GM19035 (cell line): ENCODE measurements around the gene OR1A2.
"Not testable (repeated sequence)": the region's sequence is repeated elsewhere in the genome, so short reads cannot be mapped to it uniquely, and the experiment has no call there.

ENCODE experiments used
- ATAC-seq: cut with Tn5 transposase; IDR thresholded peaks from one replicate; pipeline ENCODE4 v1.9.1; 2021; ENCODE audit not compliant: unreplicated experiment

Gene OR1A2, protein sequence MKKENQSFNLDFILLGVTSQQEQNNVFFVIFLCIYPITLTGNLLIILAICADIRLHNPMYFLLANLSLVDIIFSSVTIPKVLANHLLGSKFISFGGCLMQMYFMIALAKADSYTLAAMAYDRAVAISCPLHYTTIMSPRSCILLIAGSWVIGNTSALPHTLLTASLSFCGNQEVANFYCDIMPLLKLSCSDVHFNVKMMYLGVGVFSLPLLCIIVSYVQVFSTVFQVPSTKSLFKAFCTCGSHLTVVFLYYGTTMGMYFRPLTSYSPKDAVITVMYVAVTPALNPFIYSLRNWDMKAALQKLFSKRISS

DNA sequence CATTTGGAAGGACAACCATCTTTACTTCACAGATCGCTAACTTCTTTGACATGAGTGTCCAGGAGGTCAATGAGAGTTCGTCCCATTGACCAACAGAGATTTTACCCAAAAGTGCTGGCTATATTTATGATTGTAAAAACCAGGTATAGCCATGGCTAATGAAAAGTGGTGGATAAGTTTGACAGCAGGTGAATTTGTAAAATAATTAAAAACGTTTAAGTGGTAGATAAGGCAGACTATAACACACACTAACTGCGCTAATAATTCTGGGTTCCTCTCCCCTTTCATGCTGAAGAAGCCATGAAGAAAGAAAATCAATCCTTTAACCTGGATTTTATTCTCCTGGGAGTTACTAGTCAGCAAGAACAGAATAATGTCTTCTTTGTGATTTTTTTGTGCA is at the start of gene OR1A2:
Gene OR1A2 (plus strand): TSS at position 301 of the 400 bp plus-strand sequence. CDS start 0 bp downstream, at position 301.
- ATAC-seq, result no peak

DNA sequence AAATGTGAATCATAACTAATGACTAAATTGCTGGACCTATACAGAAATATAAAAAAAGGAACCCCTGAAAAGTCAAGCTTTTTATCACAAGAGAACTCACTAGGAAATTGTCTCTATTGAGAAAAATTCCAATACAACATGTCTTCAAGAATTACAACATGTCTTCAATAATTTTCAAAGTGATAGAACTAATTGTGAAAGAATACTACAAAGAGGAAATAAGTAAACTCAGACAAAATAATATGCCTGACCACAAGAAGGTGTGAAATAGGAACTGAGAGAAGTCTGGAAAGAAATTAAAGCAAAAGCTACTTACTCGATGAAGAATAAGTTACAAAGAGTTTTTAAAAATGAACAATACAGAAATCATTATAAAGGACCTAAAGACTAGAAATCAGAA is 40.1 kb upstream of the OR1A2 start:
- ATAC-seq, result no peak

DNA sequence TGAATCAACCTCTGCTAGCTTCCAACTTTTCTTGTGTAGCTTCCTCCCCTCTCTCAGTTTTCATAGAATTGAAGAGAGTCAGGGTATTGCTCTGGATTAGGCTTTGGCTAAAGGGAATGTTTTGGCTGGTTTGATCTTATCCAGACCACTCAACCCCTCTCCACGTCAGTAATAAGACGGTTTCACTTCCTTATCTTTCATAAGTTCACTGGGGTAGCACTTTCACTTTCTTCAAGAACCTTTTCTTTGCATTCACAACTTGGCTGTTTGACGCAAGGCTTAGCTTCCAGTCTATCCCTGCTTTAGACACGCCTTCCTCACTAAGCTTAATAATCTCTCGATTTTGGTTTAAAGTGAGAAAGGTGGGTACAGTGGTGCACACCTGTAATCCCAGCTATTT is 29.7 kb upstream of the OR1A2 start:
- ATAC-seq, result no peak

DNA sequence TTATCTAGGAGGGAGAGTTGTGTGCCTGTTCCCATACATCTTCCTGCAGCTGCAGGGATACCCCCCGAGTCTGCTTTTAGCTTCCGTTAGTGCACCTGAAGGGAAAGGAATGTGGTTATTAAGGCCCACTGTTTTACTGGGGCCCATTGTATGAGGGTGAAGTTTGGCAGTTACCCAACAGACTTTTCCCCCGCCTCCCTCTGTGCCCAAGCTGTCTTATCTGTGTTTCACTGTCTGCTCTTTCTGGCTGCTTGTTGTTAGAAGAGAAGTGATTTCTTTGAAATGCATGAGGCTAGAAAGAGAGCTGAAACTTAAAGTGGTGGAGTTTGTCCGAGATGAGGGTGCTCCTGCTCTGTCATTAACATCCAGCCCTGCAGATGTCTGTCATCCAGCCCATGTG is 7.4 kb upstream of the OR1A2 start:
- ATAC-seq, result no peak

DNA sequence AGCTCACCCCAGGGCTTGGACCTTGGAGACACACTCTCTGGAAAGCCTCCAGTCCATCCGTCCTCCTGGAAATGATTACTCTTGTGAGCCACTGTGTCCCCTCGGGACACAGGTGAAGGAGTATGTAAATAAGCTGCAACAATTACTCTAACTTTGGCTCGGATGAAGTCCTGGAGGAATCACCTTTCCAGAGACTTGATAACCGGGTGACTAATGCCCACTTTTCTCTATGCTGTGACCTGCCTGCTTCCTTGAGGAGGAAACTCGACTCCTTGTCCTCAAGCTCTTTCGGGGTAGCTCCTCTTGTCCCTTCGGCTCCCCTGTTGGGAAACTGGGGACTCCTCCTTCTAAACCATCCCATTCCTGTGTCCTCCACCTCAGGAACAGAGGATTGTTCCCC is 10.0 kb downstream of the OR1A2 start, which contains the start of gene OR1A1:
Gene OR1A1 (plus strand): TSS at position 301 of the 400 bp plus-strand sequence. CDS start 7,954 bp downstream, outside the sequence.
- ATAC-seq, result no peak

DNA sequence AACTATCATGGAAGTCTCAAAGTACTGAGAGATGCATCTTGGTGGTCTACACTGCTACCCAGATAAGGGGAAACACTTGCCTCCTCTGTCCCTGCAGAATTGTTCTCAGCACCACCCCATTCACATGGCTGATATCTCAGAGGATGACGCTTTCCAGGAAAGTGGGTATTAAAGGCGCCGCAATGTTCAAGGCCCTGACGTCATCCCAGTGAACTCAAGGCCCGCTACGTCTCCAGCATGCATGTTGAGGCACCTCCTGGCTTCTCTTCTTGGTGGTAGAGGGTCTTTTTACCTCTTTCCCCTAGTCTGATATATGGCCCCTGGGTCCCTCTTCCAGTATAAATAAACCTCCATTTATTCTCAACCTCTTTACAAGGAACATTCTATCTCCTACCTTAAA is 11.2 kb downstream of the OR1A2 start:
- ATAC-seq, result no peak

DNA sequence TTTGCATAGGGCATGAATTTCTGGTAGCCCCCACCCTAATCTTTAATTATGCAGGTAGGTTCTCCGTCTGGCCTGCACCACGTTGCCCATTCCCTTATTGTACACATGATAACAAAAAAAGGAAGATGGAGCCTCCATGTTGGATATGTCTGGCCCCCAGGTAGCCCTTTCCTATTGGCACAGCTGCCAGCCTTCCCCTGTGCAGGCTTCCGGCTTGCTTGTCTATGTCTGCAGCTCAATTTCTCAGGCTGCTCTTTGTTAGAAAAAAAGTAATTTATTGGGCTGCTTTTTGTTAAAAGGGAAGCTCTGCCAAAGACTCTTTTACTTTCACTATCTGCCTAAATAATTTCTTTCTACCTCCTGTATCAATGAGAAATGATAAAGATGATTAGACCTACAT is 15.7 kb downstream of the OR1A2 start:
- no peak for ATAC-seq

DNA sequence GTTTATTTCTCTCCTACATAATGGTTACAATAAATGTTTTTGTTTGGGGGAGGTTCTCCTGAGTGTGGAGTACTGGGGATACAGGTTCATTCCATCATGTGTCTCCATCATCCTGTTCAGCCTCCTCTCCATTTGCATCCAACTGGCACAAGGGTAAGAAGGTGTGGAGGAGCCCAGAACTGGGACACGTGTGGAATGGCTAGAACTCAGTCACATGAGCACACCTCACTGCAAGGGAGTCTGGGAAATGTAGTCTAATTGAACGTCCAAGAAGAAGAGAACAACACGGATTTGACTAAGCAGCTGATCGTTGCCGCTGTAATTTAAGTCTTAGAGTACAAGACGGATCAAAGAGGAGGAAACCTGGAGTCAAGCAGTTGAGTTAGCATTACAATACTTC is 16.3 kb downstream of the OR1A2 start:
- ATAC-seq, result no peak

DNA sequence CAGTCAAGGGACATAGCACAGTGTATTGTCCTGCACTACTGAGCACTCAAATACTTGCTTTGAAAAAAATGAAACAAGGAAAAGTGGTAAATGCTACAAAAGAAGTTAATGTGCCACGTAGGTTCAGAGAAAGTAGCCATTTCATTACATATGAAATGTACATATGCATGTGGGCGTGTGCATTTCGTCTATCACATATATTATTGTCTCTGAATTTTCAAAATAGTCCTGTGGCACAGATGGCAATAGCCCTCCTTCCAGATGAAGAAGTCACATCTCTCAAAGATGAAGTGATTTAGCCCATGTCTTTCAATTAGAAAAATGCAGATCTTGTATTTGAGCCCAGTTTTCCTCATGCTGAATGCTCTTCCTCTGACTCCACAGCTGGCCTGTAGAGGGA is 22.7 kb downstream of the OR1A2 start:
- ATAC-seq, result not testable (repeated sequence)

DNA sequence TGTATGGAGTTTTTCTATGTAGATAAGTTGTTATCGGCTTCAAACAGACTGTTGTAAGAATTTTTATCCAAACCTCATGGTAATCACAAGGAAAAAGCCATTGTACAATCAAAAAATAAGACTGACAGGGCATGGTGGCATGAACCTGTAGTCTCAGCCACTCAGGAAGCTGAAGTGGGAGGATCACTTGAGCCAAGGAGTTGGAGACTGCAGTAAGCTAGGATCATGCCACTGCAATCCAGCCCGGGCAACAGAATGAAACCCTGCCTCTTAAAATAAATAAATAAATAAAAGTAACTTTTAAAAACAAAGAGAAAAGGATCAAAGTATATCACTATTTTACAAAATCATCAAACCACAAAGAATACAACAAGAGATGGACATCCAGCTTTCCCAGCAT is 24.5 kb downstream of the OR1A2 start:
- ATAC-seq, result no peak

DNA sequence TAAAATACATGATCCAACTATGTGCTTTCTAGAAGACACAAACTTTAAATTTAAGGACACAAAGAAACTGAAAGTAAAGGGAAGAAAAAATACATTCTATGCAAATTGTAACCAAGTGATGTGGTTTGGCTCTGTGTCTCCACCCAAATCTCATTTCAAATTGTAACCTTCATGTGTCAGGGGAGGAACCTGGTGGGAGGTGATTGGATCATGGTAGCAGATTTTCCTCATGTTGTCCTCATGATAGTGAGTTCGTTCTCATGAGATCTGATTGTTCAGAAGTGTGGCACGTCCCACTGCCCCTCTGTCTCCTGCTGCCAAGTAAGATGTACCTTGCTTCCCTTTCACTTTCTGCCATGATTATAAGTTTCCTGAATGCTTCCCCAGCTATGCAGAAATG is 25.2 kb downstream of the OR1A2 start:
- ATAC-seq, result no peak

DNA sequence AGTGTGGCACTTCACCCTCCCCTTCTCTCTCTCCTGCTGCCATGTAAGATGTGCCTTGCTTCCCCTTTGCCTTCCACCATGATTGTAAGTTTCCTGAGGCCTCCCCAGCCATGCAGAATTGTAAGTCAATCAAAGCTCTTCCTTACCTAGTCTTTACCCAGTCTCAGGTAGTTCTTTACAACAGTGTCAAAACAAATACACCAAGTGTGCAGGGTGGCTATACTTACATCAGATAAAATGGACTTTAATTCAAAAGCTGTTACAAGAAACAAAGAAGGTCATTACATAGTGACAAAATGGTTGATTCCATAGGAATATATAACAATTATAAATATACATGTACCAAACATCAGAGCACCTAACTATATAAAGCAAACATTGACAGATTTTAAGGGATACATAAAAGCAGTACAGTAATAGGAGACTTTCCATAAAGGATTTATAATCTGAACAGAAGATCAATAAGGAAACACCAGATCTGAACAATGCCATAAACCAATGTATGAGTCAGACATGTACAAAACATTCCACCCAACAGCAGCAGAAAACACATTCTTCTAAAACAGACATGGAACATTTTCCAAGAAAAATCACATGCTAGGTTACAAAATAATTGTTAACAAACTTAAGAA is 27.5 kb downstream of the OR1A2 start:
- not testable (repeated sequence) for ATAC-seq

DNA sequence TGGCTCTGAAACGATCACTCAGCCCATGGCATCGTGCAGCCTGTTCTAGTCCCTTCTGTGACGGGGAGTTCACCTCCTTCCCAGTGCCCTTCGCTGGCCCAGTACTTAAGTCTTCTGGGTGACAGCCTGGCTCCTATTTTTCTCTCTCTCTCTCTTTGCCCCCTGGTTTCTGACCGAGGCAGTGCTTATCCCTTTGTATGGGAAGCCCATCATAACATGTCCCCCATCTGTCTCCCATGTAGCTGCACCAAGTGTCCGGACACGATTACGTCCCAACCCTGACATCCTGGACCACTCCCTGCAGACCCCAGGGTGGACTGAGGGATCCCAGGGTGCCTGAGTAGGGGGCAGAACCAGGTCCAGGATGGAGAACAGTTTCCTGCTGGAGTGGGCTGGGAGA is 35.0 kb downstream of the OR1A2 start:
- ATAC-seq, result not testable (repeated sequence)

DNA sequence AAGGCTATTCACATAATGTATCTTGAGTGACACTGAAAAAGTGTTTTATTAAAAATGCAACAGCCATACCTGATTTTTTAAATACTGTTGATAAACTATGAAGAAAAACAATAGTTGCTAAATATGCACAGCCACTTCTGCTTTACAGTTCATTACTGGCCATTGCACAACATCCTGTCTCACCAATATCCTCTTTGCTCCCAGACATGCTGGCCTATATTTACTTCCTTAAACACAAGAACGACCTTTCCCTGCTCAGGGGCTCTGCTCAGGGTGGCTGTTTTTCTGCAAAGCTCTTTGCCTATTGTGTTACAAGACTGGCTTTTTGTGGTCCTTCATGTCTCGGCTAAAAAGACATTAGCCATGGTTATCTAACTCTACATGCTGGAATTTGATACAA is 41.4 kb downstream of the OR1A2 start:
- not testable (repeated sequence) for ATAC-seq

DNA sequence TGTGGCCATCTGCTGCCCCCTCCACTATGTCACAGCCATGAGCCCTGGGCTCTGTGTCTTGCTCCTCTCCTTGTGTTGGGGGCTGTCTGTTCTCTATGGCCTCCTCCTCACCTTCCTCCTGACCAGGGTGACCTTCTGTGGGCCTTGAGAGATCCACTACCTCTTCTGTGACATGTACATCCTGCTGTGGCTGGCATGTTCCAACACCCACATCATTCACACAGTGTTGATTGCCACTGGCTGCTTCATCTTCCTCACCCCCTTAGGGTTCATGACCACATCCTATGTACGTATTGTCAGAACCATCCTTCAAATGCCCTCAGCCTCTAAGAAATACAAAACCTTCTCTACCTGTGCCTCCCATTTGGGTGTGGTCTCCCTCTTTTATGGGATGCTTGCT is 43.7 kb downstream of the OR1A2 start:
- not testable (repeated sequence) for ATAC-seq

DNA sequence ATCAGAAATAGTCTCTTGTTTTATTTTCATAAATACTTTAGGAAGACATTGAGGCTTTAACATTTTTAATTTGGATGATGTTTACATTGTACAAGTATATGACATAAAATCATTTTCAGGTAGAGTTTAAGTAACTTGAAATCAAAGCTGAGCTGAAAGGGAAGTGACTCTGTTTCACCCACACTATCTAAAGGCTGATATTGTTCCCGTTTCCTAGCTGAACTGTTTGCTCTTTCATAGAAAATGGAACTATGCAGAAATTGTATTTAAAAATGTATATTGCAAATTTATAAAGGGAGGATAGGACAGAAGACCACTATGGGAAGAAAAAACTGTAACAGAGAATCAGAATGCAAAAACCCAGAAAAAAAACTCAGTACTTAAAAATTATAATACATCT is 47.5 kb downstream of the OR1A2 start:
- not testable (repeated sequence) for ATAC-seq
